Sigmoid colon (tissue), 4 donors: ENCODE measurements around the gene CRKL.

Source experiments
- EP300 ChIP-seq, 4 donors: sonication (generic); formaldehyde crosslinking; IDR thresholded peaks; one replicate each; pipeline ENCODE4 v1.6.1; 2017; ENCODE audit warnings: antibody characterized with exemption in 4 of 4
- TF ChIP-seq, protein P1 (sequence below), 4 experiments: fragments of 450-650 bp in 3 of 4; fragments of 200-600 bp in 1 of 4; IDR thresholded peaks; one replicate each; pipeline ENCODE4 v1.5.1; 2016 to 2019; ENCODE audit warnings: antibody characterized with exemption in 4 of 4, mild to moderate bottlenecking in 3 of 4, moderate library complexity in 2 of 4

DNA sequence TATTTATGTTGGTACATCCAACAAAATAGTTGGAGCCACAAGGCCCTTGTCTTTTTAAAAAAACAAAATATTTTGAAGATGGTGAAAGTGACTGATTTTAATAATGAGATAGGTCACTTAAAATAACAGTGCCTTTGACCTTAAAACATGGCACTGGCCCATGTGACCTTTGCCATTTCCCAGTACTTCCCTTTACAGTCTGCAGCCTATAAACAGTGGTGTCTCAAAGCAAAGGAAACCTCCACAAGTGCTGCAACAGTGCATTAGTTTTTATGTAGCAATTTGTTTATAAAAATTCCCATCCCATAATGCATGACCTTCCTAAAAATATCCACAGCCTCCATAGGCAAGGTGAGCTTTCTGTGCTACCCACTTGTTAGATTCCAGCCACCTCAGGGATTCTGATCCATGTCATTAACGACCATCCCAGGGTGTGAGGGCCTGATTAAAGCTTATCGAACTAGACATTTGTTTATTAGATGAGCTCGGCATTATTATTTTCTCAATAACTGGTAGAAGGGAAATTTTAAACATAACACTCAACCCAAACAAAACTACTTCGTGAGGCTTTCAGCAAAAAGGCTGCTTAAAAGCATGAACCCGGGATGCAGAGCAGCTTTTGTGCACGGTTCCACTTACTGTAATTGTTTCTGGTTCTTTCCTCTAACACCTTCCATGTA is 28.0 kb upstream of the CRKL start:
- no peak for TF ChIP-seq EP300 (IDR thresholded peaks at IDR 0.05)
- TF ChIP-seq, protein P1, sequence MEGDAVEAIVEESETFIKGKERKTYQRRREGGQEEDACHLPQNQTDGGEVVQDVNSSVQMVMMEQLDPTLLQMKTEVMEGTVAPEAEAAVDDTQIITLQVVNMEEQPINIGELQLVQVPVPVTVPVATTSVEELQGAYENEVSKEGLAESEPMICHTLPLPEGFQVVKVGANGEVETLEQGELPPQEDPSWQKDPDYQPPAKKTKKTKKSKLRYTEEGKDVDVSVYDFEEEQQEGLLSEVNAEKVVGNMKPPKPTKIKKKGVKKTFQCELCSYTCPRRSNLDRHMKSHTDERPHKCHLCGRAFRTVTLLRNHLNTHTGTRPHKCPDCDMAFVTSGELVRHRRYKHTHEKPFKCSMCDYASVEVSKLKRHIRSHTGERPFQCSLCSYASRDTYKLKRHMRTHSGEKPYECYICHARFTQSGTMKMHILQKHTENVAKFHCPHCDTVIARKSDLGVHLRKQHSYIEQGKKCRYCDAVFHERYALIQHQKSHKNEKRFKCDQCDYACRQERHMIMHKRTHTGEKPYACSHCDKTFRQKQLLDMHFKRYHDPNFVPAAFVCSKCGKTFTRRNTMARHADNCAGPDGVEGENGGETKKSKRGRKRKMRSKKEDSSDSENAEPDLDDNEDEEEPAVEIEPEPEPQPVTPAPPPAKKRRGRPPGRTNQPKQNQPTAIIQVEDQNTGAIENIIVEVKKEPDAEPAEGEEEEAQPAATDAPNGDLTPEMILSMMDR (IDR thresholded peaks at IDR 0.05): no peak
